Measurements from ENCODE around the gene CTNNA2.

DNA sequence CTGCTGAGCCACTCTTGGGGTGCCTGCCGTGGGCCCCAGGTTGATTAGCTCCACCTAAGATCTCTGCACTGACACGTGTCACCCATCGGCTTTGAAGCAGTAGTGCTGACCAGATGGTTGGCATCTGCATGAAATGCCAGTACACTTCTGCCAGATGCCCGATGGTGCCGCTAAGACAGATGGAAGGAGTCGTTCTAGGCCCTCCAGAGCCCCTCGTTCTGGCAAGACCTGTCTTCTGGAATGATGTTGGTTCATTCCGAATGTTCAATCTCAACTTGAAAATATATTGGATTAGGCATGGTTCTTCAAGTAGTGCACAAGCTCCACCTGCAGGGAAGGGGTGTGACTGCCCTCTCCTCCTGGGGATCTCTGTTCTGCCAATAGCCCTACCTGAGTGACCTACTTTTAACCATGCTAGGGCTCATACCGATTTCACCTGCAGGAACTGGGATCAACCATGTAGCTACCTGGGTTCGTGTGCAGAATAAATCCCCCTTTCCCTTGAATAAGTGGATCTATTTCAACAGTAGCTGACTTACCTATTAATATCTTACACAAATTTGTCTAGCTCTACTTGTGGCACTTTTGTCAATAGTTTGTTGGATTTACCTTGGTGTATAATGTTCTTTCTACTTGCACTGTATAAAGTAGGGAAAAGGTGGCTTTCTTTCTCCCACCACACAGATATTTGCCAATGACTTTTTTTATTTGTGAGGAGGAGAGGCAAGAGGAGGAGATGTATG, 342.6 kb downstream of the CTNNA2 start:
- TF ChIP-seq, protein P1, sequence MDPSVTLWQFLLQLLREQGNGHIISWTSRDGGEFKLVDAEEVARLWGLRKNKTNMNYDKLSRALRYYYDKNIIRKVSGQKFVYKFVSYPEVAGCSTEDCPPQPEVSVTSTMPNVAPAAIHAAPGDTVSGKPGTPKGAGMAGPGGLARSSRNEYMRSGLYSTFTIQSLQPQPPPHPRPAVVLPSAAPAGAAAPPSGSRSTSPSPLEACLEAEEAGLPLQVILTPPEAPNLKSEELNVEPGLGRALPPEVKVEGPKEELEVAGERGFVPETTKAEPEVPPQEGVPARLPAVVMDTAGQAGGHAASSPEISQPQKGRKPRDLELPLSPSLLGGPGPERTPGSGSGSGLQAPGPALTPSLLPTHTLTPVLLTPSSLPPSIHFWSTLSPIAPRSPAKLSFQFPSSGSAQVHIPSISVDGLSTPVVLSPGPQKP (IDR thresholded peaks at IDR 0.05; ENCODE audit: low read depth, low read length): no peak
- TF ChIP-seq RARB (CRISPR knock-in tag; IDR thresholded peaks at IDR 0.05): no peak
- TF ChIP-seq SMC3 (IDR thresholded peaks at IDR 0.05): peak; percentile 54
- TF ChIP-seq CHD2 (IDR thresholded peaks at IDR 0.05; ENCODE audit: low read length, partially characterized antibody): no peak
- peak; percentile 61 to 62; a peak in 4 of 5 replicates for TF ChIP-seq RAD21 (conservative IDR thresholded peaks at IDR 0.05 in 1 of 2, IDR thresholded peaks at IDR 0.05 in 1 of 2)
- TF ChIP-seq, protein P2, sequence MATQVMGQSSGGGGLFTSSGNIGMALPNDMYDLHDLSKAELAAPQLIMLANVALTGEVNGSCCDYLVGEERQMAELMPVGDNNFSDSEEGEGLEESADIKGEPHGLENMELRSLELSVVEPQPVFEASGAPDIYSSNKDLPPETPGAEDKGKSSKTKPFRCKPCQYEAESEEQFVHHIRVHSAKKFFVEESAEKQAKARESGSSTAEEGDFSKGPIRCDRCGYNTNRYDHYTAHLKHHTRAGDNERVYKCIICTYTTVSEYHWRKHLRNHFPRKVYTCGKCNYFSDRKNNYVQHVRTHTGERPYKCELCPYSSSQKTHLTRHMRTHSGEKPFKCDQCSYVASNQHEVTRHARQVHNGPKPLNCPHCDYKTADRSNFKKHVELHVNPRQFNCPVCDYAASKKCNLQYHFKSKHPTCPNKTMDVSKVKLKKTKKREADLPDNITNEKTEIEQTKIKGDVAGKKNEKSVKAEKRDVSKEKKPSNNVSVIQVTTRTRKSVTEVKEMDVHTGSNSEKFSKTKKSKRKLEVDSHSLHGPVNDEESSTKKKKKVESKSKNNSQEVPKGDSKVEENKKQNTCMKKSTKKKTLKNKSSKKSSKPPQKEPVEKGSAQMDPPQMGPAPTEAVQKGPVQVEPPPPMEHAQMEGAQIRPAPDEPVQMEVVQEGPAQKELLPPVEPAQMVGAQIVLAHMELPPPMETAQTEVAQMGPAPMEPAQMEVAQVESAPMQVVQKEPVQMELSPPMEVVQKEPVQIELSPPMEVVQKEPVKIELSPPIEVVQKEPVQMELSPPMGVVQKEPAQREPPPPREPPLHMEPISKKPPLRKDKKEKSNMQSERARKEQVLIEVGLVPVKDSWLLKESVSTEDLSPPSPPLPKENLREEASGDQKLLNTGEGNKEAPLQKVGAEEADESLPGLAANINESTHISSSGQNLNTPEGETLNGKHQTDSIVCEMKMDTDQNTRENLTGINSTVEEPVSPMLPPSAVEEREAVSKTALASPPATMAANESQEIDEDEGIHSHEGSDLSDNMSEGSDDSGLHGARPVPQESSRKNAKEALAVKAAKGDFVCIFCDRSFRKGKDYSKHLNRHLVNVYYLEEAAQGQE (IDR thresholded peaks at IDR 0.05): no peak
- TF ChIP-seq, protein P3, sequence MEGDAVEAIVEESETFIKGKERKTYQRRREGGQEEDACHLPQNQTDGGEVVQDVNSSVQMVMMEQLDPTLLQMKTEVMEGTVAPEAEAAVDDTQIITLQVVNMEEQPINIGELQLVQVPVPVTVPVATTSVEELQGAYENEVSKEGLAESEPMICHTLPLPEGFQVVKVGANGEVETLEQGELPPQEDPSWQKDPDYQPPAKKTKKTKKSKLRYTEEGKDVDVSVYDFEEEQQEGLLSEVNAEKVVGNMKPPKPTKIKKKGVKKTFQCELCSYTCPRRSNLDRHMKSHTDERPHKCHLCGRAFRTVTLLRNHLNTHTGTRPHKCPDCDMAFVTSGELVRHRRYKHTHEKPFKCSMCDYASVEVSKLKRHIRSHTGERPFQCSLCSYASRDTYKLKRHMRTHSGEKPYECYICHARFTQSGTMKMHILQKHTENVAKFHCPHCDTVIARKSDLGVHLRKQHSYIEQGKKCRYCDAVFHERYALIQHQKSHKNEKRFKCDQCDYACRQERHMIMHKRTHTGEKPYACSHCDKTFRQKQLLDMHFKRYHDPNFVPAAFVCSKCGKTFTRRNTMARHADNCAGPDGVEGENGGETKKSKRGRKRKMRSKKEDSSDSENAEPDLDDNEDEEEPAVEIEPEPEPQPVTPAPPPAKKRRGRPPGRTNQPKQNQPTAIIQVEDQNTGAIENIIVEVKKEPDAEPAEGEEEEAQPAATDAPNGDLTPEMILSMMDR (IDR thresholded peaks at IDR 0.05): peak; percentile 20; the same call in 2 of the 3 replicates
- TF ChIP-seq BHLHE40 (IDR thresholded peaks at IDR 0.05; ENCODE audit: low read depth, low read length): no peak
- no peak for TF ChIP-seq MYC (IDR thresholded peaks at IDR 0.05; ENCODE audit: borderline replicate concordance, low read length)
- TF ChIP-seq, protein P4, sequence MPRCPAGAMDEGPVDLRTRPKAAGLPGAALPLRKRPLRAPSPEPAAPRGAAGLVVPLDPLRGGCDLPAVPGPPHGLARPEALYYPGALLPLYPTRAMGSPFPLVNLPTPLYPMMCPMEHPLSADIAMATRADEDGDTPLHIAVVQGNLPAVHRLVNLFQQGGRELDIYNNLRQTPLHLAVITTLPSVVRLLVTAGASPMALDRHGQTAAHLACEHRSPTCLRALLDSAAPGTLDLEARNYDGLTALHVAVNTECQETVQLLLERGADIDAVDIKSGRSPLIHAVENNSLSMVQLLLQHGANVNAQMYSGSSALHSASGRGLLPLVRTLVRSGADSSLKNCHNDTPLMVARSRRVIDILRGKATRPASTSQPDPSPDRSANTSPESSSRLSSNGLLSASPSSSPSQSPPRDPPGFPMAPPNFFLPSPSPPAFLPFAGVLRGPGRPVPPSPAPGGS (IDR thresholded peaks at IDR 0.05): no peak
- TF ChIP-seq, protein P5, sequence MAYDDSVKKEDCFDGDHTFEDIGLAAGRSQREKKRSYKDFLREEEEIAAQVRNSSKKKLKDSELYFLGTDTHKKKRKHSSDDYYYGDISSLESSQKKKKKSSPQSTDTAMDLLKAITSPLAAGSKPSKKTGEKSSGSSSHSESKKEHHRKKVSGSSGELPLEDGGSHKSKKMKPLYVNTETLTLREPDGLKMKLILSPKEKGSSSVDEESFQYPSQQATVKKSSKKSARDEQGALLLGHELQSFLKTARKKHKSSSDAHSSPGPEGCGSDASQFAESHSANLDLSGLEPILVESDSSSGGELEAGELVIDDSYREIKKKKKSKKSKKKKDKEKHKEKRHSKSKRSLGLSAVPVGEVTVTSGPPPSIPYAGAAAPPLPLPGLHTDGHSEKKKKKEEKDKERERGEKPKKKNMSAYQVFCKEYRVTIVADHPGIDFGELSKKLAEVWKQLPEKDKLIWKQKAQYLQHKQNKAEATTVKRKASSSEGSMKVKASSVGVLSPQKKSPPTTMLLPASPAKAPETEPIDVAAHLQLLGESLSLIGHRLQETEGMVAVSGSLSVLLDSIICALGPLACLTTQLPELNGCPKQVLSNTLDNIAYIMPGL (CRISPR knock-in tag; IDR thresholded peaks at IDR 0.05; ENCODE audit: borderline replicate concordance): no peak

All from A549 (cell line).